ENCODE measurements around the gene ADIRF.
"Not testable (repeated sequence)": the region's sequence is repeated elsewhere in the genome, so short reads cannot be mapped to it uniquely, and the experiment has no call there.

Gene ADIRF

DNA sequence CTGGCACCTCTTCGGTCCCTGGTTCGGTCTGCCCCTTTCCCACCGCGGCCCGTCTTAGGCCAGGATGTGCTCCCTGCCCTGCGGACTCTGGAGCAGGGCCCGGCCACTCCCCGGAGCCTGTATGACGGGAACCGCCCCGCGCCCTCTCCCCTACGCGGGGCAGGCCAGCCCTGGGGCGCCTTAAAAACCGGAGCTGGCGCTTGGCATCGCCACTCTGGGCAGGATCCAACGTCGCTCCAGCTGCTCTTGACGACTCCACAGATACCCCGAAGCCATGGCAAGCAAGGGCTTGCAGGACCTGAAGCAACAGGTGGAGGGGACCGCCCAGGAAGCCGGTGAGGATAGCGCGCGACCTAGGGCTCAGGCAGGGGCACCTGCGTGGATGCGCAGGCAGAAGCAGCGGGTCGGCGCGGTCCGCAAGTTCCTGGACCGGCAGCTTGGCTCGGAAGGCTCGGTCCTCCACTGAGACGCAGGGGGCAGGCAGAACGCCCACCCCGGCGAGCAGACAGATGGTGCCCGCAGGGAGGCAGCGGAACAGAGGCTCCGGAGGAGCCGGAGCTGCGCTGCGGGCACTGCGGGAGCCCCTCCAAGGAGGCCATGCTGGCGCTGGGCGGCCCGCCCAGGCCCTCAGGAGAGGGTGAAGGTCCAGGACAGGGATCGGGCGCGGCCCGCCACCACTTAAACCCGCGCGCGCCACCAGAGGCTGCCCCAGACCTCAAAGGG is at the start of gene ADIRF:
Gene ADIRF, plus strand, starts transcription at position 212 of the 723 bp plus-strand sequence. Its CDS starts 63 bp downstream, at position 275.
- no peak for DNase-seq (ENCODE audit: low spot score)

DNA sequence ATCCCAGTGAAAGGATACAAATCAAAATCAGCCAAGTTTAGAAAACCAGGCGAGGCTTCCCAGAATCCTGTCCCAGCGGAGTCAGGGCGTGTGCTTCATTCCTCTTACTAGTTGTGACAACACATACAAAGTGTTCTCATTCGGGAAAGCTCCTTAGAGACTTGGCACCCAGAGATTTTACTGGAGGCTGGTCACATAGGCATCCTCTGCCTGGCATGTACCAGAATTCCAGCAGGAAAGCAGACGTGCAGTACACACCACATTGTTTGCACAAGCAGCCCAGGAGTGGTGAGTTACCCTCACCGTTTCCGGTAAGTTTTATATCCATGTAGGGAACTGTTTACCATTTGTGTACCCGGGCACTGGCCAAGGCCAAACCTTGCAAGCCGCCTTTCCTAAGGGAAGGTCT is 45.7 kb upstream of the ADIRF start:
- no peak for DNase-seq (ENCODE audit: low spot score)

DNA sequence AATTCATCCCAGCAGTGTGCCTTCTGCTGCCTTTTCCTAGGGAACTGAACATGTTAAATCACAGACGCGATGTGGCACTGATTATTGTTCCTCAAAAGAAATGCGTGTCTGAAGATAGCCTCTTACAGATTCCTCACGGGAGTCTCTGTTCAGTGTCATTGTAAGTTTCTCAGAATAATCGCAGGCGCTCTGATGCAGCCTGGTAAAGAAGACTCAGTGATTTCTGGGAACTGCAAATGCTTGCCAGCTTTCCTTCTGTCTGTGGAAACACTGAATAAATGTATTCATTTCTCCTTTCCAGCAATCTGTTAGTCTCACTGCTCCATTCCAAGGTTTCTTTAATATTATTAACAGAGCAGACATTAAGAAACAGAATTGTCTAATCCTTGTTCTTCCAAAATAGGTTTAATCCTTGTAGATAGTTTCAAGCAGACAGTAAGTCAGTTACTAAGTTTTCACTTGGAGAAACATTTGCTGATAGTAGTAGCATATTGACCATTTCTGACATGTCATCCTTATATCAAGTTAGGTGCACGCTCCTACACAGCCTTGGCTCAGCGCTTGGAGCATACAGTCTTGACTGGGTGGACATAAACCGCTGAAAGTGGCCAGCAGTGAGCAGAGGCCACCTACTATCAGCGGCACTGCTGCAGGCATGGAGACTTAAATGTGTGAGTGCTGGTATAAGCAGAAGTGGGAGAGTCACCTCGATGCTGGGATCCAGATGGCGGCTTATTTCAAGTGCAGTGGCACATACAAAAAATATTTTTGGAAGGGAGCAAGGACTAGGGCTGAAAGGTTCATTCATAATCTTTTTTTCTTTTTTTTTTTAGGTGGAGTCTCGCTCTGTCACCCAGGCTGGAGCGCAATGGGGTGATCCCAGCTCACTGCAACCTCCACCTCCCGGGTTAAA is 38.6 kb upstream of the ADIRF start:
- no peak for DNase-seq (ENCODE audit: low spot score)

DNA sequence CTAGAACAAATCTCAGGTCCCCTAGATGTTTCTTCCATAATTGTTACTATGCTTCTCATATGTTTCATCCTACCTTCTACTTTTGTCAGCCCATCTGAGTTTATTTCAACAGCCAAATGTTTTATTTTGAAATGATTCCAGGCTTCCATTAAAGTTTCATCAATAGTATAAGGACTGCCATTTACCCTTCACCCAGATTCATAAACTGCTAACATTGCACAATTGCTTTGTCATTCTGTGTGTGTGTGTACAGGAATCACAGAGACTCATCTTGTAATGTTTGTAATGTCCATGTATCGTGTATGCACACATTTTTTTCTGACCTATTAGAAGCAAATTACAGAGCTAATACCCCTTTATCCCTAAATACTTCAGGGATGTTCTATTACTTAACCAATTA is 36.4 kb upstream of the ADIRF start:
- DNase-seq (ENCODE audit: low spot score) = no peak

DNA sequence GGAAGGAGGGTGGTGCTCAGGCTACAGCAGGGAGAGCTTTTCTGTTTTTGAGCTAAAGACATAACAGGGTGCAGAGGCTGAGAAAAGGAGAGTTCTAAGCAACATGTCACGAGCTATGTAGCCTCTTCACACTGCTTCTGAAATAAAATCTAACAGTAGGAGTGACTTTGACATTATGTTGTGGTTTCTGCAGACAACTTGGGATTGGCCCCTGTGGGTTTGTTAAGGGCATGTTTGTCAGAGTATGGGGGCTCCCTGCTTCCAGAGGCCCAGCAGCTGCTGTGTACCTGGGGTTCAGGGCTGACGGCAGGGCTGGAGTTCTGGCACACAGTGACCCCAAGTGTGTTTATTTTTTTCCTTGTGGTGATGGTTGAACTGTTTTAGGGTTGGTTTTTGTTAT is 35.6 kb upstream of the ADIRF start:
- no peak for DNase-seq (ENCODE audit: low spot score)

DNA sequence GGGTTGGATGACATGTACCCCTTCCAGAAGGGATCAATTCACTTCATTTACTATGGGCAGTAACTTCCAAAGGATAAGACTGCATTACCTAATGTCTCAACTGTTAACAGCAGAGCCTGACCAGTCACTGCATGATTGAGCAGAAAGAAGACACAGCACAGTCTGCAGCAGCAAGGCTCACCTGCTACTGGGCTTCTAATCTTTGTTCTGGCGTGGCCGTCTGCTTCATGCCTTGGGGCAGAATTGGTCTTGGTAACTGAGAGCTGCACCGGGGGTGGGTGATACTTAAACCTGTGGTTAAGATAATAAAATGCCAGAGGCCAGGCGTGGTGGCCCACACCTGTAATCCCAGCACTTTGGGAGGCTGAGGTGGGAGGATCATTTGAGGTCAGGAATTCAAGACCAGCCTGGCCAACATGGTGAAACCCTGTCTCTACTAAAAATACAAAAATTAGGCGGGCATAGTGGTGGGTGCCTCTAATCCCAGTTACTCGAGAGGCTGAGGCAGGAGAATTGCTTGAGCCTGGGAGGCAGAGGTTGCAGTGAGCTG is 34.0 kb upstream of the ADIRF start:
- not testable (repeated sequence) for DNase-seq (ENCODE audit: low spot score)

DNA sequence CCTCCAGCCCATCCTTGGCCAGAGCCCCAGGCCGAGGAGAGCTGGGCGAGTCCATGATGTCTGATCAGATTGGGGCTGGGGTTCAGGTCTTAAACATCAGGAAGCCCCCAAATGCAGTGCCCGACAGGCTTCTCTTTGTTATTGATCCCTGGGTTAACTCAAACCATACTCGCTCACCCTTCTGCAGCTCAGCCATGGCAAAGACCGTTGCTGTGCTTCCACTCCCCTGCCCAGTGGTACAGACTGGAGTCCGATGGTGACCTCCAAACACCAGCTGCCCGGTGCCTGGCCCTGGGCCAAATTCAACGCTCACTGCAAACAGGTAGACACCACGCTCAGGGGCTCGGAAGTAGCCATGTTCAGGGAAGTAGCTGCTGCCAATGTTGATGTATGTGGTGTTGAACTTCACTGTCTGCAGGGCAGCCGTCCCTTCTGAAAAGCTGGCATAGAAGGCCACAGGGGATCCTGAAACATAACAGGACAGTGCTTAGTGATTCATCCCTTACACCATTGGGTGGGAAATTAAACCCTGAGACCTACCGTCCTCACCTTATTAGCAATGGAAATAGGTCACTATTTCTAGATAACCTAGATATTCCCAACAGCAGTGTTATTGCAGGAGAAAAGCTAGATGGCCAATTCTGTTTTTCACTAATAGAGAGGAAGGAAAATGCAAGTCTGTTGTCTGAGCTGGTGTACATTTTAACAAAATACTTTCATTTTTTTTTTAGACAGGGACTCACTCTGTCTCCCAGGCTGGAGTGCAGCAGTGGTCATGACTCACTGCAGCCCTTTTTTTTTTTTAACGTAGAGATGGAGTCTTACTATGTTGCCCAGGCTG is 31.4 kb upstream of the ADIRF start:
- DNase-seq (ENCODE audit: low spot score) = no peak

DNA sequence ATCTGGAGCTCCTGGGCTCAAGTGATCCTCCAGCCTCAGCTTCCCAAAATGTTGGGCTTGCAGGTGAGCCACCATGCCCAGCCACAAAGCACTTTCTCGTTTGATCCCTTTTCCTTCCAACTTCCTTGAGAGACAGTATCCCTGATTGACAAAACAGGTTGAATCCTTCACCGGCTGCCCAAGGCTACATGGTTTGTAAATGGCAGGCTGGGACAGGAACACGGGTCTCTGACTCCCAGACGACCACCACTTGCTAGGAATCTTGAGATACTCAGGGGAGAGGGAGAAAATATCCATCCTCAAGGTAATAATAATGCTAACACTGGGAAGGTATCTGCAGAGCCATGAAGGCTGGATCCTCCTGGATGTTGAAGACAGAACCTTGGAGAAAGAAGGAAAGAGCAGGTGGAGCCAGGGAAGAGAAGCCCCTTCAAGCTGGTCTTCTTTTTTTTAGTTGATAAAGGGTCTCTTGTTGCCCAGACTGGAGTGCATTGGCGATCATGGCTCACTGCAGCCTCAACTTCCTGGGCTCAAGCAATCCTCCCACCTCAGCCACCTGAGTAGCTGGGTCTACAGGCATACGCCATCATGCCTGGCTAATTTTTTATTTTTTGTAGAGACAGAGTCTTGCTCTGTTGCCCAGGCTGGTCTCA is 30.7 kb upstream of the ADIRF start:
- no peak for DNase-seq (ENCODE audit: low spot score)

DNA sequence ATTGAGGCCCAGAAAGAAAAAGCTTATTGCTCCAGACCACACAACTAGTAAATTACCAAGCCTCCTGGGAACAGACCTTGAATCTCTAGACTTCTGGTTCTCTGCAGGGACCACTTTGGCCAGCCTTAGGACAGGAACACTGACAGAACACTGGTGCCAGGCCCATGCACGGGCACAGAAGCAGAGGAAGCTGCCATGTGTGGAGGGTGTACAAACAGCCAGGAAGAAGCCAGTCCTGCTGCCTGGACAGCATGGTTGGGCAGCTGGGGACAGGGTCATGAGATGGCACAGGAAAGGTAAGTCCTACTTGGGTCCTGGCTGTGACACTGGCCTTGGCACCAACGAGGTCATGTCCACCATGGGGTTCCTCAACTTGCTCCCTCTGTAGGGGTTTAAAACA is 30.0 kb upstream of the ADIRF start:
- no peak for DNase-seq (ENCODE audit: low spot score)

DNA sequence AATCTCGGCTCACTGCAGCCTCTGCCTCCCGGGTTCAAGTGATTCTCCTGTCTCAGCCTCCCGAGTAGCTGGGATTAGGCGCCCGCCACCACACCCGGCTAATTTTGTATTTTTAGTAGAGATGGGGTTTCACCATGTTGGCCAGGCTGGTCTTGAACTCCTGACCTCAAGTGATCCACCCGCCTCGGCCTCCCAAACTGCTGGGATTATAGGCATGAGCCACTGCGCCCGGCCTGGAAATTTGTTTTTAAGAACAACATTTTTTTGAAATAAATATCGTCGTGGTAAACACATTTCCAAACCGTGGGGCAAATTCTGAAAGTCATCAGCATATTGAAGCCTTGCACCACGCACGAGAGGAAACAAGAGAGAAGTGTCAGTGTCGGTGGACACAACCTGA is 28.2 kb upstream of the ADIRF start:
- DNase-seq (ENCODE audit: low spot score) = not testable (repeated sequence)

DNA sequence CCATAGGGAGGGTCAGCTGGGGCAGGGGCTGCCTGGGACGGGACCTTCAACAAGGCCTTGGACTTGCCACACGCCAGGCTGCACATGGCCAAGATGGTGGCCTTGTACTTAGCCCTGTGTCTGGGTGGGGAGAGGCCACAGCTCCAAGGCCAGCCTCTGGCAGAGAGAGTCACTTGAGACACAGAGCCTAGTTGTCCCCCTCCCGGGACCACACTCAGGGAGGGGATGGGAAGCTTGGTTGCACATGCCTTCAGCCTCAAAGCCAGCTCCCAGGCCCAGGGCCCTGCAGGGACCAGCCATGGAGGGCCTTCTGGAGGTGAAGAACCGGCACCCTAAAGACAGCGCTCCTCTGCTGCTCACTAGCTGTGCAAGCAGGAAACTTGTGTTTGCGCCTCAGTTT is 27.6 kb upstream of the ADIRF start:
- DNase-seq (ENCODE audit: low spot score) = no peak

DNA sequence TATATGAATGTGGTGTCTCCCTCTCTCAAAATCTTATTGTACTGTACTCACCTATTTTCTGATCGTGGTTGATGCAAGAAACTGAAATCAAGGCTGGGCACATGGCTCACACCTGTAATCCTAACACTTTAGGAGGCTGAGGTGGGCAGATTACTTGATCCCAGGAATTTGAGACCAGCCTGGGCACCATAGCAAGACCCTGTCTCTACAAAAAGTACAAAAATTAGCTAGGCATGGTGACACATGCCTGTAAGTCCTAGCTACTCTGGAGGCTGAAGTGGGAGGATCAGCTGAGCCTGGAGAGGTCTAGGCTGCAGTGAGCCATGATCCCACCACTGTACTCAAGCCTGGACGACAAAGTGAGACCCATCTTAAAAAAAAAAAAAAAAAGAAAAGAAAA is 26.9 kb upstream of the ADIRF start:
- DNase-seq (ENCODE audit: low spot score) = no peak

DNA sequence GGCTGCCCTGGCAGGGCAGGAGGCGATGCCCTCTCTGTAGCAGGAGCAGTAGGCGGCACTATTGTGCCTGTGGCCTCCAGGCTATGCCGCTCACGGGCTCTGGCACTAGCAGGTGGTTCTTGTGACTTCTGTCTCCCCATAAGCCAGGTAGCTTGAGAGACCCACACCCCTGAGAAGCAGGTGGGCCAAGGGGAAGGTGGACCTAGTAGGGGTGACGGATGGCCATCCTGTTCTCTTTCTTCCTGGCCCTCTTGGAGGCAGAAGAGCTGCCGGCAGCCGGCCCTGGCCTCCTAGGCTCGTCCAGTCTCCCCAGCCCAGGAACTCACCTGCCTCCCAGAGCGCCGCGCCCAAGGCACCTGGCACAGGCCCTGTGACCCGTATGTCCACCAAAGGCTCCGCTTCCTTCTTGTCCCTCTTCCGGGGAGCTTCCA is 26.3 kb upstream of the ADIRF start:
- no peak for DNase-seq (ENCODE audit: low spot score)

DNA sequence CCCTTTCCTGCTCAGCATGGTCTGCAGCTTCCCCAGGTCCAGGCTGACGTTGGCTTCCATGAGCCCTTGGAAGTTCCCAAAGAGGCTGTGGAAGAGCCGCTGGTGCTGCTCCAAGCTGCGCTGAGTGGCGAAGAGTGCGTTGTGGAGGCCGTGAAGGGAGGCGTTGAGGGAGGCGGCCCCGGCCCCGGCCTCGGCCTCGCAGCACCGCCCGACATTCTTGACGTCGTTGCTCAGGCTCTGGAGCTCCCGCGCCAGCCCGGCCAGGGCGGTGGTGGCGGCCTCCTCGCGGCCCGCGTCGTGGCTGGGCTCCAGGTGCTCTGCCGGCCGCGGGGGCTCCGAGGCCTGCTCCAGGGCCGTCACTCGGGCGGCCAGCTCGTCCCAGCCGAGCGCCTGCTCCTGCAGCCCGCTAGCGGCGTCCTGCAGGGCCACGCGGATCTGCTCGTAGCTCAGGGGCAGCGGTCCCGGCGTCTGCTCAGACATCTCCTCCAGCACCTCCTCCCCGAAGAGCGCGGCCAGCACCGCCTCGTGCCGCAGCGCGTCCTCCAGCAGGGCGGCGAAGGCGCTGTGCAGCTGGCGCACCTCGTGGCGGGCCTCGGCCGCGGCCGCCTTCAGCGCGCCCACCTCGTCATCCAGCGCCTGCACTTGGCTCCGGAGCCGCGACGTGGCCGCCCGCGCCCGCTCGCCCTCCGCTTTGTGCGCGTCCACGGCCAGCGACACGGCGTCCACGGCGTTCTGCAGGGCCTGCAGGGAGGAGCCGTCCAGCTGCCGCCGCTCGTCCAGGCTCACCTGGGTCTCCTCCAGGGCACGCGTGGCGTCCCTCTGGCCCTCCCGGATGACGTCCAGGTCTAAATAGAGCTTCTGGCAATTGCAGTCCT is 25.6 kb upstream of the ADIRF start:
- DNase-seq (ENCODE audit: low spot score) = no peak

DNA sequence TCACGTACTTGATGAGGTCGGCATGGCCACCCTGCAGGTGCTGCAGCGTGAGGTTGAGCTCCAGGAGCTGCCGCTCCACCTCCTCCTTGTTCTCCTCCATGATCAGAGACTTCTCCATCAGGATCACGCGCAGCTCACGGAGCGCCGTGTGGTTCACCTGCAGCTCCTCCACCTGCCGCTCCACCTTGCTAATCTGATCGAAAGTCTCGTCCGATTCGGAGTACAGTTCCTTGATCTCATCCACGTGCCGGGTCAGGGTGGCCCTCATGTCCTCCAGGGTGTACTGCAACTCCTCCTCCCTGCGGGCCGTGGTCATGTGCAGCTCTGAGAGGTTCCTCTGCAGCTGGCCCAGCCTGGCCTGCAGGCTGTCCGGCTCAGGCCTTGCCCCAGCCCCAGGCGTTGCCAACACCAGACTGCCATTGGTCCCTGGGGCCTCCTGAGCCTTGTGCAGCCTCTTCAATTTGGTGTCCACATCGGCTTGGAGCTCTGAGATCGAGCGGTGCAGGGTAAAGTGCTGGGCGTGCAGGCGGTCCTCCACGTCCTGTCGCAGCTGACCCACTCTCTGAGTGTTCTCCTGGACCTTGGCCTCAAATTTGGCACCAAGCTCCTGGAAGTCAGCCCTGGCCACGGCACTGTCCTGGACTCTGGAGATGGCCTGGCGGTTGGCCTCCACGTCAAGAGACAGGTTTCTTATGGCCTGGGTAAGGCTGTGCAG is 24.8 kb upstream of the ADIRF start:
- DNase-seq (ENCODE audit: low spot score) = no peak

DNA sequence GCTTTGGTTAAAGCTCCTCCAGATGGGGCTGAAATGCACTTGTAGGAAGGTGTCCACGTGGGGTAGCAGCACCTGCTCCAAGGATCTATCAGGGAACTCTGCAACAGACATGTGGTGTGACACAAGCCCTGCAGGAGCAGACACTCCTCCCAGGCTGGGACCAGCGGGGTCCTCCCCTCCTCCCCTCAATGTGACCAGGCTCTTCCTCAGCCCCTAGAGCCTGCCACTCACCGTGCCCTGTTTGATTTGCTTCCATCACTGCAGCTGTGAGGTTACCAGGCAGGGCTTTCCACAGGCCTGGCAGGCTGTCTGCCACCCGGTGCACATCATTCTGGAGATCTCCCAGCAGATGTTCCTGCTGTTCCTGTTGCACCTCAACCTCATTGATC is 24.3 kb upstream of the ADIRF start:
- no peak for DNase-seq (ENCODE audit: low spot score)

DNA sequence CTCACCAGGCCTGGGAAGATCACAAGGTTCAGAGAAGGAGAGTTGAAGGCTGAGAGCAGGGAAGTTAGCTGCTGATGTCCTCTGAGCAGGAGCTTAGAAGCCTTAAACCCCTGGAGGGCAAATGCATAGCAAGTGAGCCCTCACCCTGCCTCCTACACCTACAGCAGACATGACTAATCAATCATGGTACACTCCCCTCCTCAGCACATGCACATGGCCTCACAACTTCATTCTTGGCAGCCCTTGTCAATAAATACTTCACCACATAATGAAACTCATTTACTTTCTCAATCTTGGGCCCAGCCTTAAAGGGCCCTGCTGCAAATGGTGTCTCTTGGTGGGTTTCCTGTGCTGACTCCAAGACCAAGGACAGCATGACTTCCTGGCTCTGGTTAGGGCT is 23.8 kb upstream of the ADIRF start:
- no peak for DNase-seq (ENCODE audit: low spot score)

DNA sequence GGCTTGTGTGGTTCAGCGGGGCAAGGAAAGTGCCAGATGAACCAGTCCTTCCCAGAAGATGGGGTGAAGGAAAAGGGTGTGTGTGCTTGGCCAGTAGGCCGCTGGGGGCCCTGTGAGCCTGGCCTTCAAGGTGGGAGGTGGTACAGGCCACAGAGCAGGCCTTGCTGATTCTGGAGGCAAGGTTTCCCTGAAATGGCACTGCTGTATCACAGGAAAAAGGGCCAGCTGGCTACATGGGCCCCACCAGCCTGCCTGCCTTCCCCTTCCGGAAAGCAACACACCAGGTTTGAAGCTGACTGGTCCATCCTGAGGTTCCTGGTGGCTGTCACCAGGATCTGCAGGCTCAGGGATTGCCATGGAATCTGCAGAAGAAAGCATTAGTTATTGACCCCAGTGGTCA is 23.4 kb upstream of the ADIRF start:
- no peak for DNase-seq (ENCODE audit: low spot score)

DNA sequence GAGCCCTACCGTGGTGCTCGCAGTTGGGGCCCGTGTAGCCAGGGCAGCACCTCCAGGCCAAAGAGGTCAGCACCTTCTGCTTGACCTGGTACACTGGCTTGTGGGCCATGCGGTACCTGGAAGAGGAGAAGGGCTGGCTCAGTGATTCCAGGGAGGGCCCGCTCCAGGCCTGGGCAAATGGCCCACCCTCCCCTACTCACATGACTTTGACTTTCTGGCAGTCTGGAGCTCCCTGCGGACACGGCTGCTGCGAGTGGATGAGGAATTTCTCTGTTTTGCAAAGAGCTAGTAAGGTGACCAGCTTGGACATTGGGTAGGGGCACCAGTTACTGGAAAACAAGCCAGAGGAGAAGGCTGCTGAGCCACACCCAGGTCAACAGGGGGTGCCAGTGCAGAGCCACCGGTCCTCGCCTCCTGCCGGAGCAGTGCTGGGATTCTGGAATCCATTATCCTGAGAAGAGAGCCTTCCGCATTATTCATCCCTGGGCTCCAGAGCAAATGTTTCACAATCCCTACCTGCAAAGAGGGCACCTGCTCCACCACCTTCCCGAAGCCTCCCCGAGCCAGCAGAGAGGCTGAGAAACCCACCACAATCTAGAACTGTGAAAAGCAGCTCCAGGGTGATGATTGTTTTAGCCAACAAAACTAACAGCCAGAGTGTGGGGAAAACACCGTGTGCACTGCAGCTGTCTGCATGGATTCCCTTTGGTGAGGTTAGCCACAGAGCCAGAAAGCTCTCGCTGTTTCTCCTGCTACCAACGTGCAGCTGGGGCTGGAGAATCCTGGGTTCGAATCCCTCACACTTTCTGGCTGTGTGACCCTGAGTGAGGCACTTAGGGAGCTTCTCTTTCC is 22.7 kb upstream of the ADIRF start:
- no peak for DNase-seq (ENCODE audit: low spot score)
